Measurements from ENCODE around the gene SRC. TPM values are rescaled to one million over a fixed set of nuclear protein-coding genes. Genes with fewer than 3 reads are reported as not detected.

The SRC gene
- total RNA-seq, 2 donors from 2014 or later, result 61.2 to 149 TPM

DNA sequence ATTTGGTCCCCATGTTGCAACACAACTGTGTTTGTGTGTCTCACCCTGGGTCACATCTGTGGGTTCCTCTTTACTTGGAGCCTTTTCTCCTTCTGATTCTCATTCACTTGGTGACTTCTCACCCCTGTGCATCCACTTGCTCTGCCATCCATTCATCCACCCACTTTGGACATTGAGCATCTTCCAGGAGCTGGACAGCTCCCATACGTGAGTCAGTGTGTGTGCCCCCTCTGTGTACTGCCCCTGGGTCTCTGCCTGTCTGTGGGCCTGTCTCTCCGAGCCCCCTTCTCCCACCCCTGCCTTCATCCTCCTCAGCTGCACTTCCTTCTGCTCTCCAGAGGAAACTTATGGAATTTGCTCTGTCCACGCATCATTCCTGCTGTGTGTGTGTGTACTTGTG is 107.3 kb downstream of the SRC start:
- no peaks in the 10 kb centered on the region for H3K27me3 ChIP-seq (replicated peaks; ENCODE audit: insufficient read depth)
- TF ChIP-seq POLR2A (IDR thresholded peaks at IDR 0.05) (no peak), POLR2AphosphoS5 (IDR thresholded peaks at IDR 0.05) (no peak)
- TF ChIP-seq, protein P1, sequence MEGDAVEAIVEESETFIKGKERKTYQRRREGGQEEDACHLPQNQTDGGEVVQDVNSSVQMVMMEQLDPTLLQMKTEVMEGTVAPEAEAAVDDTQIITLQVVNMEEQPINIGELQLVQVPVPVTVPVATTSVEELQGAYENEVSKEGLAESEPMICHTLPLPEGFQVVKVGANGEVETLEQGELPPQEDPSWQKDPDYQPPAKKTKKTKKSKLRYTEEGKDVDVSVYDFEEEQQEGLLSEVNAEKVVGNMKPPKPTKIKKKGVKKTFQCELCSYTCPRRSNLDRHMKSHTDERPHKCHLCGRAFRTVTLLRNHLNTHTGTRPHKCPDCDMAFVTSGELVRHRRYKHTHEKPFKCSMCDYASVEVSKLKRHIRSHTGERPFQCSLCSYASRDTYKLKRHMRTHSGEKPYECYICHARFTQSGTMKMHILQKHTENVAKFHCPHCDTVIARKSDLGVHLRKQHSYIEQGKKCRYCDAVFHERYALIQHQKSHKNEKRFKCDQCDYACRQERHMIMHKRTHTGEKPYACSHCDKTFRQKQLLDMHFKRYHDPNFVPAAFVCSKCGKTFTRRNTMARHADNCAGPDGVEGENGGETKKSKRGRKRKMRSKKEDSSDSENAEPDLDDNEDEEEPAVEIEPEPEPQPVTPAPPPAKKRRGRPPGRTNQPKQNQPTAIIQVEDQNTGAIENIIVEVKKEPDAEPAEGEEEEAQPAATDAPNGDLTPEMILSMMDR (IDR thresholded peaks at IDR 0.05), result no peak
- intact Hi-C loops (cut with DNase I), result no loop called here
- no peaks in the 10 kb centered on the region for H3K9me3 ChIP-seq
- no peaks in the 10 kb centered on the region for H3K36me3 ChIP-seq
- no peak for DNase-seq (ENCODE audit: low spot score)
- H3K4me1 ChIP-seq (replicated peaks), result no peaks in the 10 kb centered on the region
- H3K27ac ChIP-seq, result no peak overlapping the region
- H3K4me3 ChIP-seq, result no peak overlapping the region
- 64% methylated on average over 3 of the region's 3 CpGs for WGBS

DNA sequence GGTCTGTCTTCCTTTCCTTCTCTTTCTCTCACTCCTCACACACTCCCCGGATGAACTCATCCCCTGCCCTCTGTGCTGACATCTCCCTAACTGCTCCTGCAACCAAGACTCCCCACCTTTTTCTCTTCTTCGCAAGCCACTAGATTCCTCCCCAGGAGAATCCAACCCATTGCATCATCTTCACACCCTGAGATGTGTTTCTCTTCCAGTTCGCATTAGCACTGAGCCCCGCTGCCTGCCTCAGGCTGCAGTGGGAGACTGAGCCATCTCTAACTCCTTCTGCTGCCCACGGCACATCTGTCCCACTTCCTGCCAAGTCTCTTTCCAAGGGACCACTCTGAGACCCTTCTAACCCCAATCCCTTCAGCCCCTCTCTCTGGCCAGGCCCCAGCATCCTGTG is 107.9 kb downstream of the SRC start:
- Histone ChIP-seq H3K36me3 (no peaks in the 10 kb centered on the region), H3K4me1 (replicated peaks) (no peaks in the 10 kb centered on the region), H3K27ac (no peak overlapping the region), H3K9me3 (no peaks in the 10 kb centered on the region), H3K27me3 (replicated peaks; ENCODE audit: insufficient read depth) (no peaks in the 10 kb centered on the region), H3K4me3 (no peak overlapping the region)
- TF ChIP-seq POLR2AphosphoS5 (IDR thresholded peaks at IDR 0.05) (no peak), POLR2A (IDR thresholded peaks at IDR 0.05) (no peak)
- TF ChIP-seq, protein P1 (IDR thresholded peaks at IDR 0.05), result no peak
- DNase-seq (ENCODE audit: low spot score), result no peak
- 89% methylated on average over 5 of the region's 5 CpGs for WGBS
- intact Hi-C loops (cut with DNase I), result no loop called here

DNA sequence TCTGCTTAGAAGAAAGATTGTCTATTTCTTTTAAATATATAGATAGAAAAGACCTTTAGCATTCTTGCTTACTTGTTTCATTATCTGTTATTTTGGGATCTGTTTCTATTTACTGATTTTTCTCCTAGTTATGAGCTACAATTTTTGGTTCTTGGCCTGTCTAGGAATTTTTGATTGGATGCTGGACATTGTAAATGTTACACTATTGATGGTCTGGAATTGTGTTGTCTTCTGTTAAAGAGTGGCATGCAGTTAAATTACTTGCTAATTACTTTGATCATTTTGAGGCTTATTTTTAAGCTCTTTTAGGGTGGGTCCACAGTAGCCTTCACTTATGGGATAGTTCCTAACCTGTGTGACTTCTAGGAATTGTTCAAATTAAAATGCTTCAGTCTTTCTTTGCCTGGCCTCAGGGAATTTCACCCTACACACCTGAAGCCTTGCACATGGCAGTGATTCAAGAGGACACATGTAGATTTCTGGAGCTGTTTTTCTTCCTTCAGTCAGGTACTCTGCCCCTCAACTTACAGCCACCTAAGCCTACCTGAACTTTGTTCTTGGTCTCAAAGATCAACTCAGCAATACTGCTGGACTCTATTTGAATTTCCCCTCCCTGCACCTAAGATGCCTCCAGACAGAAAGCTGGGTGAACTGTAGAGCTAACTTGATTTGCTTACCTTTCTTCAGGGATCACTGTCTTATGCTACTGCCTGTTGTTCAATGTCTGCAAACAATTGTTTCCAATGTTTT is 108.9 kb downstream of the SRC start:
- Histone ChIP-seq H3K27me3 (replicated peaks; ENCODE audit: insufficient read depth) (no peaks in the 10 kb centered on the region), H3K9me3 (no peaks in the 10 kb centered on the region), H3K27ac (no peak overlapping the region), H3K4me3 (no peak overlapping the region), H3K36me3 (no peaks in the 10 kb centered on the region), H3K4me1 (replicated peaks) (no peaks in the 10 kb centered on the region)
- TF ChIP-seq POLR2A (IDR thresholded peaks at IDR 0.05) (no peak), POLR2AphosphoS5 (IDR thresholded peaks at IDR 0.05) (no peak)
- TF ChIP-seq, protein P1 (IDR thresholded peaks at IDR 0.05), result no peak
- intact Hi-C loops (cut with DNase I), result no loop called here
- DNase-seq (ENCODE audit: low spot score), result no peak

Other genes with a start within 250 kb of the SRC start
- 100 to 1,000 TPM; 246 to 267 TPM for gene RPN2, start 166.8 kb upstream of the SRC start, total RNA-seq
- 10 to 100 TPM in 1 of 2 donors, 1 to 10 TPM in 1; 5.2 to 16.7 TPM for gene MROH8, start 166.6 kb upstream of the SRC start, total RNA-seq
- gene GHRH, start 84.3 kb upstream of the SRC start, total RNA-seq, result not detected
- 10 to 100 TPM; 28.9 to 39.4 TPM for gene MANBAL, start 56.5 kb upstream of the SRC start, total RNA-seq
- 1 to 10 TPM in 1 of 2 donors, under 1 TPM in 1; 0.41 to 4.3 TPM for gene NNAT, start 175.1 kb downstream of the SRC start, total RNA-seq
- 100 to 1,000 TPM in 1 of 2 donors, 10 to 100 TPM in 1; 93.0 to 101 TPM for gene BLCAP, start 181.7 kb downstream of the SRC start, total RNA-seq

All from prostate gland (tissue), 2 donors.